ENCODE results near the gene DUXA.

DNA sequence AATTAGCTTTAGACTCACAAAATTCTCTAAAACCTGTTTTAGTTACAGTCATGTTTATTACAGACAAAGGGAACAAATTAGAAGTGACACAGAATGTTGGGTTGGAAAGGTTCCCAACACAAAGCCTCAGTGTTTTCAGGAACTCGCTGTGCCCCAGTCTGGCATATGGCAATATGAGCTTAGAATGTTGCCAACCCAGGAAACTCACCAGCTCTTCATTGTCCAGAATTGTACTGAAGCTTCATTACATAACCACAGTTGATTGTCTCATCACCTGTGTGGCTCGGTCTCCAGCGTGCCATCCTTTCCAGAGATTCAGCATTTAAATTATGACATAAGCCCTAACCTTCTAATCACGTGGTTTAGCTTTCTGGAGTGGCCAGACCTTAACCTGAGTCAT lies 43.1 kb upstream of the DUXA start:
- TF ChIP-seq BHLHE40 (IDR thresholded peaks at IDR 0.05; ENCODE audit: low read depth, low read length) = no peak
- TF ChIP-seq MAFK (IDR thresholded peaks at IDR 0.05; ENCODE audit: partially characterized antibody) = no peak
- no peak for TF ChIP-seq RFX5 (IDR thresholded peaks at IDR 0.05)
- TF ChIP-seq POLR2A (IDR thresholded peaks at IDR 0.05; ENCODE audit: low read length) = no peak
- TF ChIP-seq, protein P1, sequence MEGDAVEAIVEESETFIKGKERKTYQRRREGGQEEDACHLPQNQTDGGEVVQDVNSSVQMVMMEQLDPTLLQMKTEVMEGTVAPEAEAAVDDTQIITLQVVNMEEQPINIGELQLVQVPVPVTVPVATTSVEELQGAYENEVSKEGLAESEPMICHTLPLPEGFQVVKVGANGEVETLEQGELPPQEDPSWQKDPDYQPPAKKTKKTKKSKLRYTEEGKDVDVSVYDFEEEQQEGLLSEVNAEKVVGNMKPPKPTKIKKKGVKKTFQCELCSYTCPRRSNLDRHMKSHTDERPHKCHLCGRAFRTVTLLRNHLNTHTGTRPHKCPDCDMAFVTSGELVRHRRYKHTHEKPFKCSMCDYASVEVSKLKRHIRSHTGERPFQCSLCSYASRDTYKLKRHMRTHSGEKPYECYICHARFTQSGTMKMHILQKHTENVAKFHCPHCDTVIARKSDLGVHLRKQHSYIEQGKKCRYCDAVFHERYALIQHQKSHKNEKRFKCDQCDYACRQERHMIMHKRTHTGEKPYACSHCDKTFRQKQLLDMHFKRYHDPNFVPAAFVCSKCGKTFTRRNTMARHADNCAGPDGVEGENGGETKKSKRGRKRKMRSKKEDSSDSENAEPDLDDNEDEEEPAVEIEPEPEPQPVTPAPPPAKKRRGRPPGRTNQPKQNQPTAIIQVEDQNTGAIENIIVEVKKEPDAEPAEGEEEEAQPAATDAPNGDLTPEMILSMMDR (IDR thresholded peaks at IDR 0.05) = no peak
- no peak for TF ChIP-seq TFCP2L1 (CRISPR knock-in tag; IDR thresholded peaks at IDR 0.05)

Measured in A549 (cell line).